DND-41 (cell line): ENCODE results near the gene INPP5A.

ENCODE experiments used
- ATAC-seq: fragments of 200-7000 bp; cut with Tn5 transposase; 3 replicates; pipeline ENCODE4 v1.9.1; 2021; ENCODE audit warnings: low read depth; ENCODE audit not compliant: insufficient read depth
- DNase-seq: peaks from one replicate; pipeline ENCODE4 v3.0.0-alpha.2; 2020
- H2AFZ ChIP-seq: 2 replicates; pipeline ENCODE4 v1.6.0; 2012; ENCODE audit warnings: low read depth, low read length
- H3K27ac ChIP-seq: 2 replicates; pipeline ENCODE4 v1.5.1; 2012; ENCODE audit warnings: low read length, inconsistent platforms
- H3K27me3 ChIP-seq: fragments of 200-600 bp; sonication (generic); 2 replicates; pipeline ENCODE4 v1.6.0; 2012; ENCODE audit warnings: low read length, mild to moderate bottlenecking, inconsistent platforms; ENCODE audit not compliant: insufficient read depth, poor library complexity
- H3K36me3 ChIP-seq: 2 replicates; pipeline ENCODE4 v1.5.1; 2012; ENCODE audit warnings: low read length, inconsistent platforms; ENCODE audit not compliant: insufficient read depth
- H3K4me1 ChIP-seq: 2 replicates; pipeline ENCODE4 v1.5.1; 2012; ENCODE audit warnings: mild to moderate bottlenecking, low read length; ENCODE audit not compliant: insufficient read depth
- H3K4me2 ChIP-seq: 2 replicates; pipeline ENCODE4 v1.6.0; 2012; ENCODE audit warnings: mild to moderate bottlenecking, moderate library complexity, low read length, inconsistent platforms; ENCODE audit not compliant: insufficient read depth
- H3K4me3 ChIP-seq, 2 experiments: fragments of 200-600 bp in 1 of 2; shearing (Covaris generic) in 1 of 2; 2 replicates each; pipeline ENCODE4 v1.5.1; 2012 to 2016; ENCODE audit warnings: inconsistent platforms in 2 of 2, low read length in 2 of 2, mild to moderate bottlenecking in 2 of 2, low read depth in 1 of 2, moderate library complexity in 1 of 2
- H3K79me2 ChIP-seq: 2 replicates; pipeline ENCODE4 v1.6.0; 2012; ENCODE audit warnings: low read length, inconsistent platforms; ENCODE audit not compliant: insufficient read depth
- H3K9ac ChIP-seq: 2 replicates; pipeline ENCODE4 v1.6.0; 2012; ENCODE audit warnings: low read depth, mild to moderate bottlenecking, inconsistent platforms, low read length, moderate library complexity
- H3K9me3 ChIP-seq: 2 replicates; pipeline ENCODE4 v1.5.1; 2012; ENCODE audit warnings: low read length, moderate library complexity, mild to moderate bottlenecking, inconsistent platforms; ENCODE audit not compliant: insufficient read depth, severe bottlenecking
- H4K20me1 ChIP-seq: 2 replicates; pipeline ENCODE4 v1.6.0; 2012; ENCODE audit warnings: low read length; ENCODE audit not compliant: insufficient read depth
- EZH2 ChIP-seq: IDR thresholded peaks from 3 replicates; pipeline ENCODE4 v1.6.1; 2012; ENCODE audit warnings: borderline replicate concordance, low read depth, mild to moderate bottlenecking, moderate library complexity, low read length, inconsistent platforms; ENCODE audit not compliant: severe bottlenecking
- TF ChIP-seq, protein P1 (sequence below): IDR thresholded peaks from 2 replicates; pipeline ENCODE4 v1.5.1; 2012; ENCODE audit warnings: borderline replicate concordance, low read length, moderate library complexity, mild to moderate bottlenecking; ENCODE audit not compliant: poor library complexity, severe bottlenecking; ENCODE audit errors: extremely low read depth

Gene INPP5A

DNA sequence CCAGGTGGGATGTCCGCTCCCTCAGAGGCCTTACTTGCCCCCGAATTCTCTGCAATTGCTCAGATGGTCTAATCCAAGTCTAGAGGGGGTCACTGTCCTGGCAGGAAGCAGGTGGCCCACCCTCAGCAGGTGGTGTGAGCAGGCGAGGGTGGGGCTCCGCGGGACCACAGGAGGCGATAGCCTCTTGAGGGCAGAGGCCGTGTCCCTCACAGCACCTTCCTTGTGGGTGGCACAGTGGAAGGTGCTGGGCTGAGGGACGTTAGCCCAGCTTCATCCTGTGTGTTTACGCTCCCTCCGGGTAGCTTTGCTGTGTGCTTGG is 38.3 kb upstream of the INPP5A start:
- Histone ChIP-seq H3K4me1 (no peaks in the 10 kb centered on the region), H3K9me3 (no peaks in the 10 kb centered on the region), H3K4me2 (no peak overlapping the region), H3K9ac (no peak overlapping the region), H3K27me3 (peaks cover 9% of the 10 kb centered on the region), H3K79me2 (no peaks in the 10 kb centered on the region), H4K20me1 (no peaks in the 10 kb centered on the region), H3K4me3 (no peak overlapping the region), H3K27ac (no peak overlapping the region), H2AFZ (no peak overlapping the region), H3K36me3 (no peaks in the 10 kb centered on the region)
- TF ChIP-seq, protein P1, sequence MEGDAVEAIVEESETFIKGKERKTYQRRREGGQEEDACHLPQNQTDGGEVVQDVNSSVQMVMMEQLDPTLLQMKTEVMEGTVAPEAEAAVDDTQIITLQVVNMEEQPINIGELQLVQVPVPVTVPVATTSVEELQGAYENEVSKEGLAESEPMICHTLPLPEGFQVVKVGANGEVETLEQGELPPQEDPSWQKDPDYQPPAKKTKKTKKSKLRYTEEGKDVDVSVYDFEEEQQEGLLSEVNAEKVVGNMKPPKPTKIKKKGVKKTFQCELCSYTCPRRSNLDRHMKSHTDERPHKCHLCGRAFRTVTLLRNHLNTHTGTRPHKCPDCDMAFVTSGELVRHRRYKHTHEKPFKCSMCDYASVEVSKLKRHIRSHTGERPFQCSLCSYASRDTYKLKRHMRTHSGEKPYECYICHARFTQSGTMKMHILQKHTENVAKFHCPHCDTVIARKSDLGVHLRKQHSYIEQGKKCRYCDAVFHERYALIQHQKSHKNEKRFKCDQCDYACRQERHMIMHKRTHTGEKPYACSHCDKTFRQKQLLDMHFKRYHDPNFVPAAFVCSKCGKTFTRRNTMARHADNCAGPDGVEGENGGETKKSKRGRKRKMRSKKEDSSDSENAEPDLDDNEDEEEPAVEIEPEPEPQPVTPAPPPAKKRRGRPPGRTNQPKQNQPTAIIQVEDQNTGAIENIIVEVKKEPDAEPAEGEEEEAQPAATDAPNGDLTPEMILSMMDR, result no peak
- no peak for TF ChIP-seq EZH2
- ATAC-seq, result no peak
- no peak for DNase-seq

DNA sequence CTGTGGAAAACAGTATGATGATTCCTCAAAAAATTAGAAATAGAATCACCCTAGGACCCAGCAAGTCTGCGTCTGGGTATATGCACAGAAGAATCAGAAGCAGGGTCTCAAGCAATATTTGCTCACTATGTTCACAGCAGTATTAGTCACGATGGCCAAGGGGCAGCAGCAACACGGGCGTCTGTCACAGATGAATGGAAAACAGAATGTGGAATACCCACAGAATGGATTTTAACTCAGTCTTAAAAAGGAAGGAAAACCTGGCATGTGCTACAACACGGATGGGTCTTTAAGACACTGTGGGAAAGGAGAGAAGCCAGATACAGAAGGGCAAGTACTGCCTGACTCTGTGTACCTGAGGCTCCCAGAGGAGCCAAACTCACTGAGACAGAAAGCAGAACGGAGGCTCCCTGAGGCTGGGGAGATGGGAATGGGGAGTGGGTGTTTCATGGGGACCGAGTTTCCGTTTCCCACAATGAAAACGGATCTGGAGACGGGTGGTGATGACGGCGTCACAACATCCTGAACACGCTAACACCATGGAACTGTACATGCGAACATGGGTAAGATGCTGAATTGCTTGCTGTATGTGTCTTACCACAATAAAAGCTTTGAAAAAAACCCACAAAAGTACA is 36.7 kb upstream of the INPP5A start:
- no peak overlapping the region for H3K4me3 ChIP-seq

DNA sequence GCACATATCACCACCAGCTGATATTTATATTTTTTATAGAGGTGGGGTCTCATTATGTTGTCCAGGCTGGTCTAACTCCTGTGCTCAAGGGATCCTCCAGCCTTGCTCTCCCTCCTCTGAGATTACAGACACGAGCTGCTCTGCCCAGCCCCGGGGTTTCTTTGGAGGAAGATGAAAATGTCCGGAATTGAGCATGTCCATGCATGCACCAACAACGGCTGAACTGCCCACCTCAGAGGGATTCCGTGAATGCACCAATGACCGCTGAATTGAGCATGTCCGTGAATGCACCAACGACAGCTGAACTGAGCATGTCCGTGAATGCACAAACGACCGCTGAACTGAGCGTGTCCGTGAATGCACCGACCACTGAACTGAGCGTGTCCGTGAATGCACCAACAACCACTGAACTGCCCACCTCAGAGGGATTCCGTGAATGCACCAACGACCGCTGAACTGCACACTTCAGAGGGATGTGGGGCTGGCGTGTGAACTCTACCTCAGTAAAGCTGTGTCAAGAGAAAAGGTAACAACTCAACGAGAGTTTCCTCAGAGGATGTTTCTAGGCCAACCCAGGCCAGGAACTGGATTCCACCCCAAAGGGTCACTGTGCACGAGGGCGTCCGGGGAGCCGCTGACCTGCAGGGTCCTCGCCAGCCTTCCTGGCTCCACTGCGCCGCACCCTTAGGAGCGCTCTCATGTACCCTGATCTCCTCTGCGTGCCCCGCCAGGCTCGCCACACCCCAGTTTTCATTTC is 34.9 kb upstream of the INPP5A start:
- no peak overlapping the region for H3K4me3 ChIP-seq
- TF ChIP-seq, protein P1, result no peak
- TF ChIP-seq EZH2, result no peak
- H3K4me2 ChIP-seq, result no peak overlapping the region

More for the DNA sequence above, 36.7 kb upstream of the INPP5A start:
- Histone ChIP-seq H3K27me3 (peaks cover 9% of the 10 kb centered on the region), H3K4me2 (no peak overlapping the region), H3K9ac (no peak overlapping the region), H3K9me3 (no peaks in the 10 kb centered on the region), H3K36me3 (no peaks in the 10 kb centered on the region), H3K79me2 (no peaks in the 10 kb centered on the region), H2AFZ (no peak overlapping the region), H4K20me1 (no peaks in the 10 kb centered on the region; the same call in 1 of the 2 replicates), H3K4me1 (no peaks in the 10 kb centered on the region), H3K27ac (no peak overlapping the region)
- TF ChIP-seq, protein P1, result no peak
- no peak for TF ChIP-seq EZH2
- ATAC-seq (0 out of 3 replicates have a peak, but pooled peaks have one; percentile 37), DNase-seq (no peak)

More for the DNA sequence above, 34.9 kb upstream of the INPP5A start:
- peaks cover 3% of the 10 kb centered on the region; the same call in 1 of the 2 replicates for H4K20me1 ChIP-seq
- H3K79me2 ChIP-seq, result no peaks in the 10 kb centered on the region
- H3K9ac ChIP-seq, result no peak overlapping the region
- no peaks in the 10 kb centered on the region for H3K4me1 ChIP-seq
- DNase-seq, result no peak
- no peaks in the 10 kb centered on the region for H3K9me3 ChIP-seq
- peaks cover 9% of the 10 kb centered on the region for H3K27me3 ChIP-seq
- H3K27ac ChIP-seq, result no peak overlapping the region
- no peaks in the 10 kb centered on the region for H3K36me3 ChIP-seq
- no peak for ATAC-seq
- no peak overlapping the region for H2AFZ ChIP-seq
